ENCODE results near the gene TOMM7.

GRCh38 chr7:22864855-22865601, 42.4 kb upstream of the TOMM7 start:
- TF ChIP-seq EP300 (IDR thresholded peaks at IDR 0.05) (no peak), POLR2A (IDR thresholded peaks at IDR 0.05) (no peak)
- TF ChIP-seq, protein P1, sequence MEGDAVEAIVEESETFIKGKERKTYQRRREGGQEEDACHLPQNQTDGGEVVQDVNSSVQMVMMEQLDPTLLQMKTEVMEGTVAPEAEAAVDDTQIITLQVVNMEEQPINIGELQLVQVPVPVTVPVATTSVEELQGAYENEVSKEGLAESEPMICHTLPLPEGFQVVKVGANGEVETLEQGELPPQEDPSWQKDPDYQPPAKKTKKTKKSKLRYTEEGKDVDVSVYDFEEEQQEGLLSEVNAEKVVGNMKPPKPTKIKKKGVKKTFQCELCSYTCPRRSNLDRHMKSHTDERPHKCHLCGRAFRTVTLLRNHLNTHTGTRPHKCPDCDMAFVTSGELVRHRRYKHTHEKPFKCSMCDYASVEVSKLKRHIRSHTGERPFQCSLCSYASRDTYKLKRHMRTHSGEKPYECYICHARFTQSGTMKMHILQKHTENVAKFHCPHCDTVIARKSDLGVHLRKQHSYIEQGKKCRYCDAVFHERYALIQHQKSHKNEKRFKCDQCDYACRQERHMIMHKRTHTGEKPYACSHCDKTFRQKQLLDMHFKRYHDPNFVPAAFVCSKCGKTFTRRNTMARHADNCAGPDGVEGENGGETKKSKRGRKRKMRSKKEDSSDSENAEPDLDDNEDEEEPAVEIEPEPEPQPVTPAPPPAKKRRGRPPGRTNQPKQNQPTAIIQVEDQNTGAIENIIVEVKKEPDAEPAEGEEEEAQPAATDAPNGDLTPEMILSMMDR (IDR thresholded peaks at IDR 0.05), result no peak

Measured in stomach (tissue), 4 donors.